GM18951 (cell line): ENCODE data around the gene PFN1.

Experiments used
- POLR2A ChIP-seq: IDR thresholded peaks from 4 replicates; pipeline ENCODE4 v1.6.1; 2011; ENCODE audit warnings: mild to moderate bottlenecking; ENCODE audit not compliant: insufficient read length, insufficient read depth; ENCODE audit errors: extremely low read depth
- in situ Hi-C: fragments of 300-500 bp; cut with MboI; formaldehyde crosslinking; loops from one replicate; pipeline ENCODE4 v1.12.0; 2022; ENCODE audit warnings: low sequenced_read_pairs, mixed read lengths, inconsistent platforms; ENCODE audit not compliant: unreplicated experiment

PFN1 gene

GRCh38 chr17:4973256-4974114 lies 25.2 kb upstream of the PFN1 start:
- in situ Hi-C loops, result no loop called here
- no peak for TF ChIP-seq POLR2A

GRCh38 chr17:4972752-4973151 lies 24.4 kb upstream of the PFN1 start:
- no peak for TF ChIP-seq POLR2A
- in situ Hi-C loops, result no loop called here

GRCh38 chr17:4972322-4972721 lies 24.0 kb upstream of the PFN1 start:
- in situ Hi-C loops, result no loop called here
- no peak for TF ChIP-seq POLR2A

DNA sequence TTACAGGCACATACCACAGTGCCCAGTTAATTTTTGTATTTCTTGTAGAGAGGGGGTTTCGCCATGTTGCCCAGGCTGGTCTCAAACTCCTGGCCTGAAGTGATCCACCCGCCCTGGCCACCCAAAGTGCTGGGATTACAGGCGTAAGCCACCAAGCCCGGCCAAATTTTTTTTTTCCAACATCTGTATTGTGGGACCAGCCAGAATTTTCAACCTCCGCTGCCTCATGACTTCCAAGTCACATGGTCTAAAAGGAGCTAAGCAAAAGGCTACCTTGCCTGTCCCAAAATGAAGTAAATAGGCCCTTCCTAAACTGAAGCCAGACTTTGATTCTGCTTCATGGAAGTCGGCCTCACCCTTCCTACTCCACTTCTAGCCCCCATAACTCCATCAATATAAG lies 23.5 kb upstream of the PFN1 start:
- TF ChIP-seq POLR2A, result no peak
- in situ Hi-C loops, result no loop called here

DNA sequence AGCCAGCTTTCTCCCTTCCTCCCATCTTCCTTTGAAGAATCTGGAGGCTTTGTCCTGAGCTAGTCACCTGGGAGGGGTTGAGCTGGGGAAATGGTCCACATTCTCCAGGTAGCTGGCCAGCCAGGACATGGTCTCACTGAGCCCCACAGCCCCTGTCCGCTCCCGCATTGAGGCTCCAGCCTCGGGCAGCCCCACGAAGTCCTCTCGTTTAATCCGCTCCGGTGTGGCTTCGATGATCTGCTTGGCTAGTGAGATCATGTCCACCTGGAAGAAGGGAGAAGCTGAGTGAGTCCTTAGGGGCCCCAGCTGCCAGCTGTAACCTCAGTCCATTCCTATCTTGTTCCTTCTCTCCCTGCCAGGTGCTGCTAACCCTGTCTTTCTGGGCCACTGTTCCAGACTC lies 21.9 kb upstream of the PFN1 start:
- no peak for TF ChIP-seq POLR2A
- in situ Hi-C loops, result no loop called here

- in situ Hi-C loops, result no loop called here
- no peak for TF ChIP-seq POLR2A
Observed at GRCh38 chr17:4969551-4970173, 21.3 kb upstream of the PFN1 start.

GRCh38 chr17:4969047-4969550 lies 20.8 kb upstream of the PFN1 start:
- in situ Hi-C loops, result no loop called here
- no peak for TF ChIP-seq POLR2A

GRCh38 chr17:4968486-4969046 lies 20.2 kb upstream of the PFN1 start:
- TF ChIP-seq POLR2A, result no peak

DNA sequence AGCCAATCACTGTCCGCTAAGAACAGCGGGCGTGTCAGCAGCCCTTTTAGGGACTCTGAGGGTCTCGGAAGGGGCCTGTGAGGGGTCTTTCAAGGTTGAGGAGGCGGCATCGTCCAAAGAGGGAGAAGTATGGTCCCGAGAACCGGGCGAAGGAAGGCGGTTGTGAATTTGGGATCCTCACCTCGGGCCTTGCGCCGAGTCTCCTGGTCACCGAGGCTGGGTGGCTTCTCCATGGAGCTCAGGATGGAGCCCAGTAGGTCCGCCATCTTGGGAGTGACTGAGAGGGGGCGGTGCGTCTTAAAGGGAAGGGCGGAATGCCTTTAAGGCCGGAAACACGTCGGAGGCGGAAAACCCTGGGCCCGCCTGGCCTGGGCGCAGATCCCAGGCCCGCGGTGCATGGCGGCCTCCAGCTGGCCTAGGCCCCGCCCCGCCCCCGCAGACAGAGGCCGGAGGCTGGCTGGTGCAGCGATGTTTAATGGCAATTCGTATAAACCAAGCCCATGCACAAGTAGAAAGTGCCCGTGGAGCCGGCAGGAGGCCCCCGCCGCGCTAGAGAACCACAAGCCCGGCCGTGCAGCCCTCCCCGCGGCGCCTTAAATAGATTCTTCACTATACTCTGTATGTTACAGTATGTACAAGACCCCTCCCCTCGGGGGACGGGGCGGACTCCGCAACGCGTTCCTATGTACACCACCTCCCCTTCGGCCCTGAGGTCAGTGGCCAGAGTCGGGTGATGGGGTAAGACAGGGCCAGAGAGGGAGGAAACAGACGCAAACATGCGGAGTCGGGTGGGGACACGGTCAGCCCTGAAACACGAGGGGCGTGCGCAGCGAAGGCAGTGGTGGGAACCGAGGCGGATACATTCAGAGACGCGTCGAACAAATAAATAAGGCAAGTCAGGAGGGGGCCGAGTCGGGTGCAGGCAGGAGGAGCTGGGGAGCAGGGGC lies 19.5 kb upstream of the PFN1 start, which contains the start of gene SPAG7:
Gene SPAG7, minus strand, starts transcription at position 279 of the 947 bp plus-strand sequence. Its CDS starts 13 bp downstream, at position 266.
- TF ChIP-seq POLR2A, result peak; percentile 76
- in situ Hi-C loops, result no loop called here

More at GRCh38 chr17:4968486-4969046, 20.2 kb upstream of the PFN1 start:
- in situ Hi-C loops, result no loop called here

- in situ Hi-C loops, result no loop called here
- peak; percentile 46 for TF ChIP-seq POLR2A
Observed at GRCh38 chr17:4966844-4967538, 18.7 kb upstream of the PFN1 start.

- no peak for TF ChIP-seq POLR2A
- in situ Hi-C loops, result no loop called here
Observed at GRCh38 chr17:4965311-4965986, 17.1 kb upstream of the PFN1 start.
